Measurements from ENCODE around the gene ROCK2.
"Not testable (repeated sequence)": the region's sequence is repeated elsewhere in the genome, so short reads cannot be mapped to it uniquely, and the experiment has no call there.

The ROCK2 gene

GRCh38 chr2:11288431-11288830 lies 56.0 kb downstream of the ROCK2 start:
- no peak for DNase-seq (ENCODE audit: low read depth, low spot score)
- no peak overlapping the region for H3K4me3 ChIP-seq (ENCODE audit: low read length)

DNA sequence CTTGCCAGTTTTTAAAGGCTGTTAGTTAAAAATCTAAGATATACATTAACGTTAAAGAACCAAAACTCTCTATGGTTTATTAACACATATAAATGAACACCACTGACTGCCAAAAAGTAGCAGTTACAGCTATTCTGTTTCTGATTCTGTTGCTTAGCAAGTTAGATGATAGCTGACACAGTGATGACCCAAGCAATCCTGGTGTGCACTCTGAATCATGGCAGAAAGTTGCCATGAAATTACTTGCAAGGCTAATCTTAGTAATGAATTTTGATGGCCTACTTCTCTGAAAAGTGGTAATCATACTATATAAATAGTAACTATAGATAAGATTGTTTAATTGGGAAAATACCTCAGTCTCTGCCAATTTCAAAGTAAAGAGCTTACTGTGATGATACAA lies 57.7 kb downstream of the ROCK2 start:
- H3K4me3 ChIP-seq (ENCODE audit: low read length) = no peak overlapping the region
- no peak for DNase-seq (ENCODE audit: low read depth, low spot score)

- no peak for DNase-seq (ENCODE audit: low read depth, low spot score)
- no peak overlapping the region for H3K4me3 ChIP-seq (ENCODE audit: low read length)
Observed at GRCh38 chr2:11286323-11286722, 58.1 kb downstream of the ROCK2 start.

GRCh38 chr2:11285499-11285898 lies 58.9 kb downstream of the ROCK2 start:
- H3K4me3 ChIP-seq (ENCODE audit: low read length) = no peak overlapping the region
- DNase-seq (ENCODE audit: low read depth, low spot score) = no peak

GRCh38 chr2:11281186-11281585 lies 63.2 kb downstream of the ROCK2 start:
- H3K4me3 ChIP-seq (ENCODE audit: low read length) = no peak overlapping the region
- no peak for DNase-seq (ENCODE audit: low read depth, low spot score)

DNA sequence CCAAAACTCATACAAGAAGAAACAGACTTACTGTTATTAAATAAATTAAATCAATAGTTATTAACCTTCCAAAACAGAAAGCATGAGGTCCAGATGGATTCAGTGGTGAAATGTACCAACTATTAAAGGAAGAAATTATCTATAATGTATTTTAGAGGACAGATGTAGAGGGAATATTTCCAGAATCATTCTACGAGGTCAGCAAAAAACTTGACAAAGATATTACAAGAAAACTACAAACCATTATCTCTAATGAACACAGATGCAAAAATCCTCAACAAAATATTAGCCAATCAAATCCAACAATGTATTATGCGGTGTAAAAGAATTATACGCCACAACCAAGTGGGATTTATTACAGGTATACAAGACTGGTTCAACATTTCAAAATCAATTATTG lies 63.7 kb downstream of the ROCK2 start:
- no peak overlapping the region for H3K4me3 ChIP-seq (ENCODE audit: low read length)
- DNase-seq (ENCODE audit: low read depth, low spot score) = no peak

DNA sequence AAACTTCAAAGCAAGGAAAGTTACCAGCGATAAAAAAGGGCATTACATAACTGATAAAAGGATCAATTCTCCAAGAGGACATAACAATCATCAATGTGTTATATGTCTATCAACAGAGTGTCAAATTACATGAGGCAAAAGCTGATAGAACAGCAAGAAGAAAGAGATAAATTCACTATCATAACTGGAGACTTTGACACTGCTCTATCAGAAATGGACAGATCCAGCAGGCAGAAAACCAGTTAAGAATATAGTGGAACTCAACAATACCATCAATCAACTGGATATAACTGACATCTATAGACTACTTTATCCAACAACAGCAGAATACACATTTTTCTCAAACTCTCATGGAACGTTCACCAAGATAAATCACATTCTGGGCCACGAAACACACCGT lies 65.0 kb downstream of the ROCK2 start:
- no peak for DNase-seq (ENCODE audit: low read depth, low spot score)
- H3K4me3 ChIP-seq (ENCODE audit: low read length) = no peak overlapping the region

DNA sequence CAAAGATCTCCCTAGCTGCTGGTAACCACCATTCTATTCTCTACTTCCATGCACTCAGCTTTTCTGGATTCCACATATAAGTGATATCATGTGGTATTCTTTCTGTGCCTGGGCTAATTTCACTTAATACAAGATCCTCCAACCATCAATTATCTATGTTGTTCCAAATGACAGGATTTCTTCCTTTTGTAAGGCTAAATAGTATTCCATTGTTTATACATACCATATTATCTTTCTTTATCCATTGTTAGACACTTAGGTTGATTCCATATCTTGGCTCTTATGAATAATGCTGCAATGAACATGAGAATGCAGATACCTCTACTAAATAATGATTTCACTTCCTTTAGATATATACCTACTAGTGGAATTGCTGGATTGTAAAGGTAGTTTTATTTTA lies 66.2 kb downstream of the ROCK2 start:
- no peak for DNase-seq (ENCODE audit: low read depth, low spot score)
- no peak overlapping the region for H3K4me3 ChIP-seq (ENCODE audit: low read length)

GRCh38 chr2:11275910-11276309 lies 68.5 kb downstream of the ROCK2 start:
- no peak overlapping the region for H3K4me3 ChIP-seq (ENCODE audit: low read length)
- DNase-seq (ENCODE audit: low read depth, low spot score) = no peak

GRCh38 chr2:11270891-11271290 lies 73.5 kb downstream of the ROCK2 start:
- no peak for DNase-seq (ENCODE audit: low read depth, low spot score)

DNA sequence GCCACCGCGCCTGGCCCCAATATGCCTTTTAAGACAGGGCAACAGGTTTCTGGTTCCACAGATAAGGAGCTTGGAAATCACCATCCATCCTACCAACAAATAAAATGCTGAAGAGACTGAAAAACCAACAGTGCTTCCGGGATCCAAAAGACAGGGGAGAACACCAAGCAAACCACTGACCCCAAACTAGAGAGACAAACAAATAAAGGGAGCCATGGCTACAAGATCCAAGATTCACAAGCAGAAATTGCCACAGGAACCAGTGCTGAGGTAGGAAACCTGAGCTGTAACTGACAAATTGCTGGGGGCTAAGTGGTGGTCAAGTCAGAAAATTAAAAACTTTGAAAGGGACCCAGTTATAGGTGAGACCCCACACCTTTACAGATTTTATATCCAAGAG lies 76.5 kb downstream of the ROCK2 start:
- H3K4me3 ChIP-seq (ENCODE audit: low read length) = no peak overlapping the region
- no peak for DNase-seq (ENCODE audit: low read depth, low spot score)

More at GRCh38 chr2:11270891-11271290, 73.5 kb downstream of the ROCK2 start:
- H3K4me3 ChIP-seq (ENCODE audit: low read length) = no peak overlapping the region

GRCh38 chr2:11264818-11265217 lies 79.6 kb downstream of the ROCK2 start:
- no peak for DNase-seq (ENCODE audit: low read depth, low spot score)
- no peak overlapping the region for H3K4me3 ChIP-seq (ENCODE audit: low read length)

GRCh38 chr2:11264007-11264406 lies 80.4 kb downstream of the ROCK2 start:
- no peak for DNase-seq (ENCODE audit: low read depth, low spot score)
- H3K4me3 ChIP-seq (ENCODE audit: low read length) = no peak overlapping the region

- DNase-seq (ENCODE audit: low read depth, low spot score) = no peak
- H3K4me3 ChIP-seq (ENCODE audit: low read length) = no peak overlapping the region
Observed at GRCh38 chr2:11263177-11263576, 81.3 kb downstream of the ROCK2 start.

- DNase-seq (ENCODE audit: low read depth, low spot score); H3K4me3 ChIP-seq (ENCODE audit: low read length): not testable (repeated sequence)
Observed at GRCh38 chr2:11262438-11262837, 82.0 kb downstream of the ROCK2 start.

- DNase-seq (ENCODE audit: low read depth, low spot score); H3K4me3 ChIP-seq (ENCODE audit: low read length): not testable (repeated sequence)
Observed at GRCh38 chr2:11261564-11261963, 82.9 kb downstream of the ROCK2 start.

- no peak overlapping the region for H3K4me3 ChIP-seq (ENCODE audit: low read length)
- DNase-seq (ENCODE audit: low read depth, low spot score) = no peak
Observed at GRCh38 chr2:11260979-11261378, 83.5 kb downstream of the ROCK2 start.

- DNase-seq (ENCODE audit: low read depth, low spot score) = no peak
- H3K4me3 ChIP-seq (ENCODE audit: low read length) = no peak overlapping the region
Observed at GRCh38 chr2:11257964-11258363, 86.5 kb downstream of the ROCK2 start.

GRCh38 chr2:11257078-11257477 lies 87.4 kb downstream of the ROCK2 start:
- DNase-seq (ENCODE audit: low read depth, low spot score) = no peak
- H3K4me3 ChIP-seq (ENCODE audit: low read length) = no peak overlapping the region

GRCh38 chr2:11256166-11256565 lies 88.3 kb downstream of the ROCK2 start:
- no peak for DNase-seq (ENCODE audit: low read depth, low spot score)

GRCh38 chr2:11254100-11254536 lies 90.3 kb downstream of the ROCK2 start:
- DNase-seq (ENCODE audit: low read depth, low spot score) = no peak

More at GRCh38 chr2:11256166-11256565, 88.3 kb downstream of the ROCK2 start:
- H3K4me3 ChIP-seq (ENCODE audit: low read length) = no peak overlapping the region

GRCh38 chr2:11252458-11252857 lies 92.0 kb downstream of the ROCK2 start:
- H3K4me3 ChIP-seq (ENCODE audit: low read length); DNase-seq (ENCODE audit: low read depth, low spot score): not testable (repeated sequence)

More at GRCh38 chr2:11254100-11254536, 90.3 kb downstream of the ROCK2 start:
- H3K4me3 ChIP-seq (ENCODE audit: low read length) = no peak overlapping the region
